ENCODE results near the gene TCP11.
A peak's percentile ranks its signal among the peaks of the same experiment; 100 is the strongest.

Gene TCP11

DNA sequence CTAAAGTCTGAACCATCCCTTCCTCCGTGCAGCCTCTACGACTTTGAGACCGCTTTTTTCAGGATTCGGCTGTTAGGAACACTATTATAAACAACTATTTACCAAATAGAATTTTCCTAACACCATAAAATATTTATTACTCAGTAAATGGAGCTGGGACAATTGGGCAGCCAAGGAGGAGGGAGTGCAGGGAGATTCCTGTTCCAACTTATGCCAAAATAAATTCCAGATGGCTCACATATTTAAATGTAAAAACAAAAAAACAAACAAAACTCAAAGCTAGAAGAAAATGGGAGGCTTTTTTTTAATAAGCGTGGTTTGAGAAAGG lies 48.1 kb downstream of the TCP11 start:
- no peak overlapping the region for H3K4me2 ChIP-seq
- H2AFZ ChIP-seq (ENCODE audit: low read depth), result no peak overlapping the region
- peaks cover 31% of the 10 kb centered on the region for H3K4me1 ChIP-seq (ENCODE audit: low read depth, poor library complexity, severe bottlenecking)
- H3K9ac ChIP-seq, result no peak overlapping the region
- no peaks in the 10 kb centered on the region for H3K27me3 ChIP-seq (ENCODE audit: insufficient read depth, low read depth)
- TF ChIP-seq, protein P1, sequence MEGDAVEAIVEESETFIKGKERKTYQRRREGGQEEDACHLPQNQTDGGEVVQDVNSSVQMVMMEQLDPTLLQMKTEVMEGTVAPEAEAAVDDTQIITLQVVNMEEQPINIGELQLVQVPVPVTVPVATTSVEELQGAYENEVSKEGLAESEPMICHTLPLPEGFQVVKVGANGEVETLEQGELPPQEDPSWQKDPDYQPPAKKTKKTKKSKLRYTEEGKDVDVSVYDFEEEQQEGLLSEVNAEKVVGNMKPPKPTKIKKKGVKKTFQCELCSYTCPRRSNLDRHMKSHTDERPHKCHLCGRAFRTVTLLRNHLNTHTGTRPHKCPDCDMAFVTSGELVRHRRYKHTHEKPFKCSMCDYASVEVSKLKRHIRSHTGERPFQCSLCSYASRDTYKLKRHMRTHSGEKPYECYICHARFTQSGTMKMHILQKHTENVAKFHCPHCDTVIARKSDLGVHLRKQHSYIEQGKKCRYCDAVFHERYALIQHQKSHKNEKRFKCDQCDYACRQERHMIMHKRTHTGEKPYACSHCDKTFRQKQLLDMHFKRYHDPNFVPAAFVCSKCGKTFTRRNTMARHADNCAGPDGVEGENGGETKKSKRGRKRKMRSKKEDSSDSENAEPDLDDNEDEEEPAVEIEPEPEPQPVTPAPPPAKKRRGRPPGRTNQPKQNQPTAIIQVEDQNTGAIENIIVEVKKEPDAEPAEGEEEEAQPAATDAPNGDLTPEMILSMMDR (conservative IDR thresholded peaks at IDR 0.05; ENCODE audit: low read depth, low read length), result no peak
- no peaks in the 10 kb centered on the region for H4K20me1 ChIP-seq (ENCODE audit: insufficient read depth)
- no peaks in the 10 kb centered on the region for H3K79me2 ChIP-seq (ENCODE audit: insufficient read depth, low read depth)
- H3K4me3 ChIP-seq (IDR thresholded peaks at IDR 0.05; ENCODE audit: insufficient read depth, low read depth, low read length), result no peak overlapping the region
- no peaks in the 10 kb centered on the region for H3K36me3 ChIP-seq (ENCODE audit: insufficient read depth)
- no peak overlapping the region for H3K27ac ChIP-seq

DNA sequence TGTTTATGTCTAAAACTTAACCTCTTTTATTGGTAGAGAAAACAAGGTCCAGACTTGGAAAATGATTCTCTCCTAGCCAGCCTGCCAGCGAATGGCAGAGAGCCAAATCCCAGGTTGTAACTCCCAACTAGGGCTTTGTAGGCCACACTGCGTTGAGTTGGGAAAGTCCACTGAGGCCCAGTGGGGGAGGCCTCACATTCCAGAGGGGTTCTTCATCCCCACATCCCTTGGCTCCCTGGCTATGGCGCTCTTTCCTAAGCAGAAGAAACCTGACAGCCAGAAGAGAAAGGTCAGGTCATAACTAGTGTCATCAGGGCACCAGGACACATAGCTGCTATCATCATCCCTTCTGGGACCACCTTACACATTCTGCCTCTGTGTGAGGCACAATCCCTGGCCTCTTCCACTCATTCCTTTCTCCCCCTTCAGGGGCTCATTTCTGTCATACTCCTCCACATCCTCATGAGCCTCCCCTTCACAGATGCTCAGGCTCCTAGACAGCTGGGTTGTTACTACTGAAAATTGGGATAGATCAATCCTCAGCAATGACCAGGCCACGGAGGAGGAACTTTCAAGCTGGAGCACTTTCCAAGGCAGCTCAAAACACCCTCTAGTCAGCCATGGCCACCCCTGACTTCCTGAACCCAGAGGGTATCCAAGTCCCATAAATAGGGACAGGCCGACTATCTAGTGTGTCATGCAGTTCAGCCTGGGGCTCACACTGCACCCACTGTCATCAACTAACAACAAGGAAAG lies 48.6 kb downstream of the TCP11 start:
- Histone ChIP-seq H3K79me2 (ENCODE audit: insufficient read depth, low read depth) (no peaks in the 10 kb centered on the region), H2AFZ (ENCODE audit: low read depth) (no peak overlapping the region), H4K20me1 (ENCODE audit: insufficient read depth) (no peaks in the 10 kb centered on the region), H3K27ac (no peak overlapping the region), H3K4me2 (no peak overlapping the region), H3K4me3 (IDR thresholded peaks at IDR 0.05; ENCODE audit: insufficient read depth, low read depth, low read length) (no peak overlapping the region), H3K27me3 (ENCODE audit: insufficient read depth, low read depth) (no peaks in the 10 kb centered on the region), H3K4me1 (ENCODE audit: low read depth, poor library complexity, severe bottlenecking) (peaks cover 31% of the 10 kb centered on the region), H3K36me3 (ENCODE audit: insufficient read depth) (no peaks in the 10 kb centered on the region), H3K9ac (no peak overlapping the region)
- TF ChIP-seq, protein P1 (conservative IDR thresholded peaks at IDR 0.05; ENCODE audit: low read depth, low read length), result no peak

DNA sequence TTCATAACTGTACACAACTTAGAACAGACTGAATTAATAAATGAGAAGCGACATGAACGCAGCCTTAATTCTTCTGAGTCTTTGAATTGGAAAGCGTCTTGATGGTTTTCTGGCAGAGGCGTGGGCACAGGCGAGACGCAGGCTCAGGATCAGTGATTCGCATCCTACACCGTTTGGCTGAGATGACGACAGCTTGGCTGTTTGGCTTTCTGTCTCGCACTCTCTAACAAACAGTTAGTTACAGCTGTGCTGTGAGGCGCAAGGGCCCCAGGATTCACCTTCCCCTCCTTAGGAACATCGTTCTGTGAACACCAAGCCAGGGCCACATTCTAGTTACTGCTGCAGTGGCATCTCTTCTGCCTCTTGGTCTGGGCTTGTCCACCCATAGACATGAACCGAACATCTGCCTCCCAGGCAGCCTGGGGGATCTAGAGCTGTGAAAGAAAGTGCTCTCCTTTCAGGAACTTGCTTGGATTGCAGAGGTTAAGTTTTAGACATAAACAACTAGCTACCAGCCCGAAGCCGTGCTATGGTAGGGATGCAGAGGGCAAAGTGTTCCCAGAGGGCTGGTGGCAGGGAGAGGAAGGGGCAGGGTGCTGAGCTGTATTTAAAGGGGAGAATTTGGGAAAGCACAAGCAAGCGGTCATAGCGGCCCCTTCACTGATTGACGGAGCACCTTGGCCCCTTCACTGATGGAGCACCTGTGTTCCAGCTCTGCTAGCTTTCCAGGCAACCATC lies 49.6 kb downstream of the TCP11 start:
- H4K20me1 ChIP-seq (ENCODE audit: insufficient read depth), result no peaks in the 10 kb centered on the region

DNA sequence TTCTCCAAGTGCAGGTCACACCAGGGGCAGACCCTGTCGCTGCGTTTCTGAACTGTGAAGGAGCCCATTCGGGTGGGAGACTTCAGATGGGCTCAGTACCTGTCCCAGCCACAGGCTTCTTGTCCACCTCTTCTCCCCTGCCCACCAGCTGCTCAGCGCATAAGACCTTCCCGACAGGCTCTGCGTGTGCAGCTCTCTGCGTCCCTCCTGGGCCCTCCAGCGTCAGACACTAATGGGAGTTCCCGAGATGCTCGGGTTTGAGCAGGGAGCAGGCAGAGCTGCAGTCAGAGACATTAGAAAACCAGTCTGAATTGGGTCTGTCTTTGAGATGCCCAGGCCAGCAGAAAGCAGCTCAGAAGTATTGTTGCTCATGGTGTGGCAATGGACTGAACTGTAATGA lies 50.4 kb downstream of the TCP11 start:
- Histone ChIP-seq H3K27ac (peak overlapping the region; percentile 85), H3K9ac (peak overlapping the region; percentile 41; the same call in 1 of the 2 replicates)
- TF ChIP-seq, protein P1 (conservative IDR thresholded peaks at IDR 0.05; ENCODE audit: low read depth, low read length), result no peak

More for the DNA sequence above, 49.6 kb downstream of the TCP11 start:
- no peak overlapping the region for H3K9ac ChIP-seq
- H3K27me3 ChIP-seq (ENCODE audit: insufficient read depth, low read depth), result no peaks in the 10 kb centered on the region
- H3K4me2 ChIP-seq, result peak overlapping the region; percentile 77
- no peaks in the 10 kb centered on the region for H3K36me3 ChIP-seq (ENCODE audit: insufficient read depth)
- no peak overlapping the region for H3K4me3 ChIP-seq (IDR thresholded peaks at IDR 0.05; ENCODE audit: insufficient read depth, low read depth, low read length)
- peaks cover 31% of the 10 kb centered on the region for H3K4me1 ChIP-seq (ENCODE audit: low read depth, poor library complexity, severe bottlenecking)
- H3K27ac ChIP-seq, result peak overlapping the region; percentile 85
- H3K79me2 ChIP-seq (ENCODE audit: insufficient read depth, low read depth), result no peaks in the 10 kb centered on the region
- TF ChIP-seq, protein P1 (conservative IDR thresholded peaks at IDR 0.05; ENCODE audit: low read depth, low read length), result no peak
- H2AFZ ChIP-seq (ENCODE audit: low read depth), result no peak overlapping the region

More for the DNA sequence above, 50.4 kb downstream of the TCP11 start:
- no peaks in the 10 kb centered on the region for H4K20me1 ChIP-seq (ENCODE audit: insufficient read depth)
- H3K4me1 ChIP-seq (ENCODE audit: low read depth, poor library complexity, severe bottlenecking), result peaks cover 31% of the 10 kb centered on the region
- no peaks in the 10 kb centered on the region for H3K79me2 ChIP-seq (ENCODE audit: insufficient read depth, low read depth)
- no peak overlapping the region for H2AFZ ChIP-seq (ENCODE audit: low read depth)
- peak overlapping the region; percentile 77 for H3K4me2 ChIP-seq
- H3K36me3 ChIP-seq (ENCODE audit: insufficient read depth), result no peaks in the 10 kb centered on the region
- H3K27me3 ChIP-seq (ENCODE audit: insufficient read depth, low read depth), result no peaks in the 10 kb centered on the region
- no peak overlapping the region for H3K4me3 ChIP-seq (IDR thresholded peaks at IDR 0.05; ENCODE audit: insufficient read depth, low read depth, low read length)

Measured in KMS-11 (cell line).